ENCODE measurements around the gene PDE6B.
A peak's percentile ranks its signal among the peaks of the same experiment; 100 is the strongest.
"Not testable (repeated sequence)": the region's sequence is repeated elsewhere in the genome, so short reads cannot be mapped to it uniquely, and the experiment has no call there.

Gene PDE6B

DNA sequence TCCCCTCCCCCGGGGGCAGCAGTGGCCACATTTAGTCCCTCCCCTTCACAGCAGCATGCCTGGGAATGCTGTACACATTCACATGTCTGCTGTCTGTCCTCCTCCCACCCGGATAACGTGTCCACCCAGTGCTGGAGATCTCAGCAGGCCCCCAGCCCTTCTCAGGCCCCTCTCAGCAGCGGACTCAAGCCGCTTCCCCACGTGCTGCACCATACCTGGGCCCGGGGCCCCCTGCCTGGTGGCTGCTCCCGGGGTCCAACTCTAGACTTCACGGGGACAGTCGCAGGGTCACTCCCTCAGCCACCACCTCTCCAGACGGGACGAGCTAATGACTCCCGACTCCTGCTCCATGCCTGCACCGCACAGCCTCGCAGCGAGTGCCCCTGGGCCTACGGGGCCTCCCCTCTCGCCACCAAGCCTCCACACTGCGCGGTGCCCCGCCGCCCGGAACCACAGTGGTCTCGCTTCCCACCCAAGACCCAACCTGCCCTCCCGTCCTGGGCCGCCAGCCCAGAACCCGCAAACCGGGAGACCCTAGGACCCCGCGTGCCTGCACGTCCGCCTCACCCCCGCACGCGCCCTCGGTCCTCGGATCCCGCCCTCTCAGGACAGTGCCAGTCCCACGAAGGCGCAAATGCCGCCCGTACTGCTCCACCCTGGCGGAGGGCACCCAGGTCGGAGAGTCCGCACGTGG lies 79.0 kb downstream of the PDE6B start:
- no peak for DNase-seq (ENCODE audit: low spot score)

- DNase-seq (ENCODE audit: low spot score): no peak
These were observed 79.6 kb downstream of the PDE6B start for GRCh38 chr4:704971-705277.

DNA sequence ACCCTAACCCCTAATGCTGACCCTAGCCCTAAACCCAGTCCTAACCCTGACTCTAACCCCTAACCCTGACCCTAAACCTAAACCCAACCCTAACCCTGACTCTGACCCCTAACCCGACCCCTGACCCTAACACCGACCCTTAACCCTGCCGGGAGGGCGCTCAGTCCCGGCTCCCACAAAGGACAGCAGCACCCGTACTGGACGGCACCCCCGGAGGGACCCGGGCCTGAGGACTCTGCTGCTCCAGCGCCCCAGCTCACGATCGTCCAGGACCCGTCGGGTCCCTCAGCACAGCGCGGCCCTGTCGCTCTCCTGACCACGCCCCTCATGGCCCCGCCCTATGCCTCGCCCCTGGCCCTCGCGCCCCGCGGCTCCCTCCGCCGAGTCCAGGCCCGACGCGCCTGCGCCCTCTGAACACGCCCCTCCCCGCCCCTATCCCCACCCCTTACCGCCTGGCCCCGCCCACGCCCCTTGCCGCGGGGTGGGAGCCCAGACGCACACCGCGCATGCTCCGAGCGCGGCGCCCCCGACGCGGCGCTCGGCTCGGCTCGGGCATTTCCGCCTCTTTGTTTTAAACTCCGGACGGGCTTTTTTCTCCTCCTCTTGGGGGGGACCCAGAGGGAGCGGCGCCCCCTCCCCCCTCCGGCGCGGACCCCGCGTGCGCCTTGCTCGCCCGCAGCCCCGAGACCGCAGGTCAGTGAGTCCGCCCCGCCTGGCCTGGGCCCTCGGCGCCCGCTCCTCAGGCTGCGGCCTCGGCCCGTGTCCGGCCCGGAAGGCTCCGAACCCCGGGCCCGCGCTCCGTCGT lies 80.1 kb downstream of the PDE6B start, which contains the start of gene PCGF3:
Gene PCGF3 (plus strand): TSS at position 555 of the 805 bp plus-strand sequence. CDS start 27,849 bp downstream, outside the sequence.
- DNase-seq (ENCODE audit: low spot score): peak; percentile 96

DNA sequence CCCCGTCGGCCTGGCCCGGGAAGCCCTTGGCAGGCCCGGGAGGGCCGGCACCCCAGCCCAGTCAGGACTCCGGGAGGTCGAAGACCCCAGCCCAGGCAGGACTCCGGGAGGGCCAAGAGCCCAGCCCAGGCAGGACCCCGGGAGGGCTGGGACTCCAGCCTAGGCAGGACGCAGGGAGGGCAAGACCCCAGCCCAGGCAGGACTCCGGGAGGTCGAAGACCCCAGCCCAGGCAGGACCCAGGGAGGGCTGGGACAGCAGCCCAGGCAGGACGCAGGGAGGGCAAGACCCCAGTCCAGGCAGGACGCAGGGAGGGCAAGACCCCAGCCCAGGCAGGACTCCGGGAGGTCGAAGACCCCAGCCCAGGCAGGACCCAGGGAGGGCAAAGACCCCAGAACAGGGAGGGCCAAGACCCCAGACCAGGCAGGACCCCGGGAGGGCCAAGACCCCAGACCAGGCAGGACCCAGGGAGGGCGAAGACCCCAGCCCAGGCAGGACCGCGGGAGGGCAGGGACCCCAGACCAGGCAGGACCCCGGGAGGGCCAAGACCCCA lies 80.8 kb downstream of the PDE6B start:
- DNase-seq (ENCODE audit: low spot score): not testable (repeated sequence)

DNA sequence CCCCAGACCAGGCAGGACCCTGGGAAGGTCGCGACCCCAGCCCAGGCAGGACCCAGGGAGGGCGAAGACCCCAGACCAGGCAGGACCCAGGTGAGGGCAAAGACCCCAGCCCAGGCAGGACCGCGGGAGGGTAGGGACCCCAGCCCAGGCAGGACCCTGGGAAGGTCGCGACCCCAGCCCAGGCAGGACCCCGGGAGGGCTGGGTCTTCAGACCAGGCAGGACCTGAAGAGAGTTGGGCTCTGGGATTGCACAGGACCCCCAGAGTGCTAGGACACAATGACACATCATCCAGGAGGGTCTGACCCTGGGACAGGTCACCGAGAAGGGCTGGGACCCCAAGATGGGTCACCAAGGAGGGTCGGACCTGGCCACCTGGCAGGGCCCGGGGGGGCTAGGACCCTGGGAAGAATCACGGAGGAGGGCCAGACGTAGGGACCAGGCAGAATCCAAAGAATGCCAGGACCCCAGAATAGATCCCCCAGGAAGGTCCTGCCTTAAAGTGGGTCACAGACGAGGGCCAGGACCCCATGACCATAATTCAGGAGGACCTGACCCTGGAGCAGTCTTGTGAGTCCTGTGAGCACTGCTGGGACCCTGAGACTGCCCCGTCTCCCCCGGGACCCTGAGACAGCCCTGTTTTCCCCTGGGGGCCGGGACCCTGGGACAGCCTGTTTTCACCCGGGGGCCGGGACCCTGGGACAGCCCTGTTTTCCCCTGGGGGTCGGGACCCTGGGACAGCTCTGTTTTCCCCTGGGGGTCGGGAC lies 81.6 kb downstream of the PDE6B start:
- DNase-seq (ENCODE audit: low spot score): no peak

DNA sequence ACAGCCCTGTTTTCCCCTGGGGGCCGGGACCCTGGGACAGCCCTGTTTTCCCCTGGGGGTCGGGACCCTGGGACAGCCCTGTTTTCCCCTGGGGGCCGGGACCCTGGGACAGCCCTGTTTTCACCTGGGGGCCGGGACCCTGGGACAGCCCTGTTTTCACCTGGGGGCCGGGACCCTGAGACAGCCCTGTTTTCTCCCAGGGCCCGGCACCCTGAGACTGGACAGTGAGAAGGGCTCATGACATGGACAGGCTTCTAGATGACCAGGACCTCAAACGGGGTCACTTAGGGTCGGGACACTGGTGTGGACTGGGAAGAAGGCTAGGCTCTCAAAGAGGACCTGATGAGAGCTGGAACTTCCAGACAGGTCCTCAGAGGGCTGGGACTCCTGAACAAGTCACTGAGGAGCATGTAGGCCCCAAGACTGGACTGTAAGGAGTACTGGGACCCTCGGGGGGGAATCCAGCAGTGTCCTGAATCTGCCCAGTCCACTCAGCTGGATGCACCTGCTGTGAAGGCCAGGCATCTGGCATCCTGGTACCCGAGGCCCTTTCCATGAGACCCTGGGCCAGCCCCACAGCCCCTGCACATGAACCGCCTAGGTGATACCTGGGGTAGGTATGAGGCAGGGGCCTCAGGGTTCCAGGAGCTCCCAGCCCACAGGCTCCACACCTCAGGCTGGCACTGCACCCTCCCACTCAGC lies 82.7 kb downstream of the PDE6B start:
- no peak for DNase-seq (ENCODE audit: low spot score)

DNA sequence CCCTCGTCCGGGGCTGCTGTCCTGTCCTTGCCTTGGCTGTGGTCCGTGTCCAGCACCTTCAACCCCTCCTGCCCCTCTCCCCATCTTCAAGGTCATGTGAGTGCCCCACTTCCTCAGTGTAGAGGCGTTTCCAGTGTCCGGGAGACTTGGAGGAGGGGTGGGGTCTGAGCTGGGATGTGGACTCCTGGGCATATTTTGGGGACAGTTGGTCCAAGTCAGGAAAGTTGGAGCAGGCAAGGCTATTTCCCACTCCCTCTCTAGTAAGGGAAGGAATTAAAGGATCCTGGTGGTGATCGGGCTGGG lies 83.2 kb downstream of the PDE6B start:
- DNase-seq (ENCODE audit: low spot score): no peak

- no peak for DNase-seq (ENCODE audit: low spot score)
These were observed 84.0 kb downstream of the PDE6B start for GRCh38 chr4:709348-709747.

GRCh38 chr4:710116-710515 lies 84.7 kb downstream of the PDE6B start:
- no peak for DNase-seq (ENCODE audit: low spot score)

DNA sequence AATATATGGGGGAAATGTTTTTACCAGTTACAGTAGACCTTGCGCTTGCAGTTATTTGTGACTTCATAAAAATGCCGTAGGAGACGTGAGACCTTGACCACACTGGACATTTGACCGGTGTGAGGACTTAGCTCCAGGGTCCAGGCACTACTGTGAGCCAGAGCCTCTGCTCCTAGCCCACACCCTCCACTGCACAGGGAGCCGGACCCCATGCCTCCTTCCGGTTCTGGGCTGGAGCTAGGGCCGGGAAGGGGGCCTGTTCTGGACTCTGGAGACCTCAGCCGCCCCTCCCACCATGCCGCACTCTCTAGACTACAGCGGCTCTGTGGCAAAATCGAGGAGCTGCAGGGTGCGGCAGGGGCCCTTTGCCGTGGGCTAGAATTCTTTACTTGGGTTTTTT lies 85.5 kb downstream of the PDE6B start:
- DNase-seq (ENCODE audit: low spot score): no peak

DNA sequence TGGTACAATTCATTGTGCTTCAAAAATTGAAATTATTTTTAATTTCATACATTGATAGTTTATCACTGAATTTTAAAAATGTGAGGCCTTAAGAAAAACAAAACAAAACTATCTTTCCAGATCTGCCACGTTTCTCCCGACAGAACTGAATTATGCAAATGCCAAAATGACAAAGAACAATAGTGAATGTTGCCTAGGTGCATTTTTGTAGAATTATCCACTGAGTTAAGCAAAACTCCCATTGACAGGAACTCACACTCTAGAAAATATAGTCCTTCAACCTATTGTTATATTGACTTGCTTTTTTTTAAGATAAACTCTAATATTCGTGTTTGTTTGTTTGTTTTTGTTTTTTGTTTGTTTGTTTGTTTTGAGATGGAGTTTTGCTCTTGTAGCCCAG lies 86.7 kb downstream of the PDE6B start:
- DNase-seq (ENCODE audit: low spot score): no peak

DNA sequence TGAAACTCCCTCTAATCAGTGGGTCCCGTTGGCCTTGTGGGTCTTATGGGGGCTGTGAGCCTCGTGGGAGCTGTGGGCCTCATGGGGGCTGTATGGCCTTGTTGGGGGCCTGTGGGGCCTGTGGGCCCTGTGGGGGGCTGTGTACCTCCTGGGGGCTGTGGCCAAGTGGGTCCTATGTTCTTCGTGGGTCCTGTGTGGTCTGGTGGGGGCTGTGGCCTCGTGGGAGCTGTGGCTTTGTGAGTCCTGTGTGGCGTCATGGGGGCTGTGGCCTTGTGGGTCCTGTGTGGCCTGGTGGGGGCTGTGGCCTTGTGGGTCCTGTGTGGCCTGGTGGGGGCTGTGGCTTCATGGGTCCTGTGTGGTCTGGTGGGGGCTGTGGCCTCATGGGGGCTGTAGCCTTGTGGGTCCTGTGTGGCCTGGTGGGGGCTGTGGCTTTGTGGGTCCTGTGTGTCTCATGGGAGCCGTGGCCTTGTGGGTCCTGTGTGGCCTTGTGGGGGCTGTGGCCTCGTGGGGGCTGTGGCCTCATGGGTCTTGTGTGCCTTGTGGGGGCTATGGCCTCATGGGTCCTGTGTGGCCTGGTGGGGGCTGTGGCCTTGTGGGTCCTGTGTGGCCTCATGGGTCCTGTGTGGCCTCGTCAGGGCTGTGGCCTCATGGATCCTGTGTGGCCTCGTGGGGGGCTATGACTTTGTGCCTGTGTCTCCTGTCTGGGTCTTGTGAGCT lies 87.7 kb downstream of the PDE6B start:
- DNase-seq (ENCODE audit: low spot score): no peak

- no peak for DNase-seq (ENCODE audit: low spot score)
These were observed 88.7 kb downstream of the PDE6B start for GRCh38 chr4:714087-714486.

- DNase-seq (ENCODE audit: low spot score): no peak
These were observed 92.4 kb downstream of the PDE6B start for GRCh38 chr4:717601-718320.

GRCh38 chr4:718460-718859 lies 93.1 kb downstream of the PDE6B start:
- DNase-seq (ENCODE audit: low spot score): no peak
